ENCODE results near the gene TMEM134.
"Not testable (repeated sequence)": the region's sequence is repeated elsewhere in the genome, so short reads cannot be mapped to it uniquely, and the experiment has no call there.

Gene TMEM134

GRCh38 chr11:67485873-67486361 lies 16.9 kb upstream of the TMEM134 start:
- not testable (repeated sequence) for DNase-seq (ENCODE audit: low read depth)

- peak; percentile 43 for DNase-seq (ENCODE audit: low read depth)
Measured at GRCh38 chr11:67484847-67485311, 15.8 kb upstream of the TMEM134 start.

- peak; percentile 23 for DNase-seq (ENCODE audit: low read depth)
Measured at GRCh38 chr11:67483831-67484665, 15.0 kb upstream of the TMEM134 start.

DNA sequence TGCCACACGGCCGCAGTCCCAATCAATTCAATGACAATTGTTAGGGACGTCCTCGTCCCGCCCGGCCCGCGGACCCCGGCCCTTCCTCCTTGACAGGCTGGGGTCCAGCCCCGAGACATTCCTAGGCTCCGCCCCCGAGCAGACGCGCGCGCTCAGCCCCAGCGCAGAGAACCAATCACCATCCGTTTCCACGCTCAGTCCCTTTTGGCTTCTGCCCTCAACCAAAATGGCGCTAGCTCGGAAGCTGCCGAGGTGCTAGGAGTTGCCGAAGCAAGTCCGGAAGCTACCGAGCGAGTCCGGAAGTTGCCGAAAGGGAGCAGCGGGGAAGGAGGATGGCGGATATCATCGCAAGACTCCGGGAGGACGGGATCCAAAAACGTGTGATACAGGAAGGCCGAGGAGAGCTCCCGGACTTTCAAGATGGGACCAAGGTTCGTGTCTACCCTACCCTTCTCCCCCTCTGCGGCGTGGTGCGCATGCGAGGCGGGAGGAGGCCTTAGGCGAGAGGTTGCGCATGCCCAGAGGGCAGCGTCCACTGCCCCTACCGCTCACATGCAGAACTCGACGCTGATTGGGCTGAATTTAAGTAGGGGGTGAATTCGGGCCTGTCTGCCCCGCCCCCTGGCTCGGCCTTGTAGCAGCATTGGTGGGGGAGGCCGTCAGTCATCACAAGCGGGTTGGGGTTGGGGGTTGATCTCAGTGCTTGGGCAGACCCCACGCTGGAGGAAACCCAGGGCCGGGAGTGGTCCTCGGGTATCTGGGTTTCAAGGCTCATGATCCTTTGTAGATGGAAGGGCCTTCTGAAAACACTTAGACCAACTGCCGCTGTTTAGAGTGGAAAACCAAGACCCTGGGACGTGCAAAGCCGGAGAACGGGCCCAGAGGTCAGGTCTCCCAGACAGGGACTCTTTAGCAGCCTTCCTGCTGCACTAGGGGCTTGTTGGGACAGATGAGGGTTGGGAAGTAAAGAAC lies 14.1 kb upstream of the TMEM134 start, which contains the start of gene AIP:
Gene AIP, plus strand, starts transcription at position 200 of the 972 bp plus-strand sequence. Its CDS starts 133 bp downstream, at position 333.
- DNase-seq (ENCODE audit: low read depth) = peak; percentile 95

DNA sequence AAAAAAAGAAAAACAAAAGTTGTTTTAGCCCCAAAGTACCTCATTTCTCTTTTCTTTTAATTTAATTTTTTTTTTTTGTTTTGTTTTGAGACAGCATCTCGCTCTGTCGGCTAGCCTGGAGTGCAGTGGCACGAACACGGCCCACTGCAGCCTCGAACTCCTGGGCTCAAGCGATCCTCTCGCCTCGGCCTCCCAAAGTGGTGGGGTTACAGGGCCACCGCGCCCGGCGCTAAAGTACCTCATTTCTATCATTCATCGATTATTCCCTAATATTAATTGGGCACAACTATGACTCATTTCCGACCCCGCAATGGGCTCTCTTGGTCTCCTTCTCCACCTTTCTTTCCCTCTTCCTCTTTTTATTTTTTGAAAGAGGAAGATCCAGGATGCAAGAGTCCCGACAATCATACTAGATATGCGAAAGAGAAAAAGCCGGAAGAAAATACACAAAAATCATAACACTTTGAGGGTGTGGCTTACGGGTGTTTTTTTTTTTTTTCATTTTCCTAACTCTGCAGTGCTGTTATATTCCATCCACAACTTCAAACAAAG lies 13.3 kb upstream of the TMEM134 start:
- no peak for DNase-seq (ENCODE audit: low read depth)

GRCh38 chr11:67477344-67478050 lies 8.4 kb upstream of the TMEM134 start:
- DNase-seq (ENCODE audit: low read depth) = not testable (repeated sequence)

DNA sequence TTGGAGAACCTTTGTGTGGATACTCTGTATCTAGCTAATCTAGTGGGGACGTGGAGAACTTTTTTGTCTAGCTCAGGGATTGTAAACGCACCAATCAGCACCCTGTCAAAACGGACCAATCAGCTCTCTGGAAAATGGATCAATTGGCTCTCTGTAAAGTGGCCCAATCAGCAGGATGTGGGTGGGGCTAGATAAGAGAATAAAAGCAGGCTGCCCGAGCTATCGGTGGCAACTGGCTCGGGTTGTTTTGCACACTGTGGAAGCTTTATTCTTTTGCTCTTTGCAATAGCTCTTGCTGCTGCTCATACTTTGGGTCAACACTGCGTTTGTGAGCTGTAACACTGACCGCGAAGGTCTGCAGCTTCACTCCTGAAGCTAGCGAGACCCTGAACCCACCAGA lies 7.6 kb upstream of the TMEM134 start:
- not testable (repeated sequence) for DNase-seq (ENCODE audit: low read depth)

GRCh38 chr11:67472882-67473281 lies 3.8 kb upstream of the TMEM134 start:
- no peak for DNase-seq (ENCODE audit: low read depth)

- DNase-seq (ENCODE audit: low read depth) = no peak
Measured at GRCh38 chr11:67470337-67471002, 1.4 kb upstream of the TMEM134 start.

GRCh38 chr11:67469508-67469811 lies 409 bp upstream of the TMEM134 start:
- DNase-seq (ENCODE audit: low read depth) = no peak

GRCh38 chr11:67468456-67468758 lies 644 bp downstream of the TMEM134 start:
- DNase-seq (ENCODE audit: low read depth) = no peak

GRCh38 chr11:67468056-67468455 lies 995 bp downstream of the TMEM134 start:
- DNase-seq (ENCODE audit: low read depth) = no peak

- no peak for DNase-seq (ENCODE audit: low read depth)
Measured at GRCh38 chr11:67466962-67467771, 1.9 kb downstream of the TMEM134 start.

GRCh38 chr11:67466367-67466766 lies 2.7 kb downstream of the TMEM134 start:
- DNase-seq (ENCODE audit: low read depth) = no peak

- DNase-seq (ENCODE audit: low read depth) = not testable (repeated sequence)
Measured at GRCh38 chr11:67465530-67465929, 3.5 kb downstream of the TMEM134 start.

DNA sequence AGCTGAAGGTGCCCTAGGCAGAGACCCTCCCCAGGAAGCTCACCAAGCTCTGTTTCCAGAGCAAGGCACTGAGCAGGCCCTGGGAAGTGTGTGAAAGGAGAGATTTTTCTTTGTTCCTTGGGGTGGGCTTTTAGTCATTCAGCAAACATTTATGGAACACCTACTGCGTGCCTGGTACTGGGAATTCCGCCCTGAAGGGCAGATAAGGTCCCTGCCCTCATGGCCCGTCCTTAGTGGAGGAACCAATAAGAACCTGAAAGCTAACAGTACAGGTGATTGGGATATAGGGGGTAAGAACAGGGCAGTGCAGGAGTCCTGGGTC lies 3.9 kb downstream of the TMEM134 start:
- no peak for DNase-seq (ENCODE audit: low read depth)

- peak; percentile 90 for DNase-seq (ENCODE audit: low read depth)
Measured at GRCh38 chr11:67464411-67465188, 4.5 kb downstream of the TMEM134 start.

DNA sequence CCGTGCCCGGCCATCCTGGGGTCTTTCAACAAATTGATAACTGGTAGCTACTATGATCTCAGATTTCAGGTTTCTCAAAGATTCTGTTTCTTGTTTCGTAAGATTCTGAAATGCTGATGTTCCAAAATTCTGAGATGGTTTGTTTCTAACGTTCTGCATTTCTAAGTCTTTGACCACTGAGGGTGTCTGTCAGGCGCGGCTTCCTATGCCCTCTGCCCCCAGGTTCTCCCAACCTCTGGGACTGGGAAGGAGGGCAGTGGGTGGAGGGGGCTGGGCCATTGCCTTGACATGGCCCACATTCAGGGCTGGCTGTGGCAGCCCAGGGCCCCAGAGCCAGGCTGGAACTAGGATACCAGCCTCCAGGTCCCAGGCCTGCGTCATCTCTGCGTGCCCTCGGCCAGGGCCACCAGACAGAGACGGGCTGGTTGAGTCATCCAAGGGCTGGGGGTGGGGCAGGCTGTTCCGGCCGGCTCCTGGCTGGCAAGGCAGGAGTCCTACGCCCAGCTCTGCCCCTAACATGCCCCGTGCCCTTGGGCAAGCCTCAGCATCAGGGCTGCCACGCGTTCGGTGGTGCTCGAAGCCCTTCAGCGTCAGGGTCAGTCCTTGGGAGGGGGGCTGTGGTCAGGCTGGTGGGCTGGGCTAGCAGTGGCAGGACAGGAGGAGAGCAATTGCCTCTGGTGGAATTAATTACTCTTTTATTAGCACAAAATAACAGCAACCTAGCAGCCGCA lies 5.2 kb downstream of the TMEM134 start:
- no peak for DNase-seq (ENCODE audit: low read depth)

- DNase-seq (ENCODE audit: low read depth) = no peak
Measured at GRCh38 chr11:67463186-67463585, 5.9 kb downstream of the TMEM134 start.

Measured in activated gamma-delta T cell treated with anti-CD3 and anti-CD28 coated beads, Interleukin-2, amount 50 U/mL, for 16 hours (primary cell).